HepG2 (cell line): ENCODE data around the gene BRMS1. TPM values are rescaled to one million over a fixed set of nuclear protein-coding genes. Genes with fewer than 3 reads are reported as not detected.

Experiments
- CREB1 ChIP-seq, 2 experiments: fragments of 450-650 bp in 1 of 2; IDR thresholded peaks; 2 replicates each; pipeline ENCODE4 v1.6.1; 2016 to 2017; ENCODE audit warnings: control low read depth in 1 of 2, mild to moderate bottlenecking in 1 of 2, missing compliant biosample characterization in 1 of 2, missing genetic modification characterization in 1 of 2
- KDM6A ChIP-seq: IDR thresholded peaks from 2 replicates; pipeline ENCODE4 v1.6.1; 2016; ENCODE audit warnings: low read depth
- MTF2 ChIP-seq: sonication (generic); formaldehyde crosslinking; IDR thresholded peaks from 2 replicates; pipeline ENCODE4 v1.5.0; 2020; ENCODE audit warnings: missing genetic modification reagents, borderline replicate concordance
- NR2F2 ChIP-seq: IDR thresholded peaks from 2 replicates; pipeline ENCODE4 v1.6.1; 2012; ENCODE audit warnings: low read depth, inconsistent platforms, borderline replicate concordance
- STAT5B ChIP-seq: sonication (generic); formaldehyde crosslinking; IDR thresholded peaks from 2 replicates; pipeline ENCODE4 v1.4.0; 2020; ENCODE audit warnings: missing genetic modification reagents
- TMF1 ChIP-seq: sonication (generic); formaldehyde crosslinking; IDR thresholded peaks from 2 replicates; pipeline ENCODE4 v1.8.1; 2022; ENCODE audit warnings: low read depth, missing genetic modification reagents
- ZNF264 ChIP-seq: sonication (generic); formaldehyde crosslinking; IDR thresholded peaks from 2 replicates; pipeline ENCODE4 v1.4.0; 2020; ENCODE audit warnings: missing genetic modification reagents
- ZNF282 ChIP-seq: fragments of 450-650 bp; IDR thresholded peaks from 2 replicates; pipeline ENCODE4 v1.6.1; 2018; ENCODE audit not compliant: partially characterized antibody
- ZNF335 ChIP-seq: sonication (generic); formaldehyde crosslinking; IDR thresholded peaks from 2 replicates; pipeline ENCODE4 v1.4.0; 2020; ENCODE audit warnings: missing genetic modification reagents
- ZNF354B ChIP-seq: sonication (generic); formaldehyde crosslinking; IDR thresholded peaks from 2 replicates; pipeline ENCODE4 v1.8.0; 2022; ENCODE audit warnings: mild to moderate bottlenecking, missing genetic modification reagents
- ZNF777 ChIP-seq: sonication (generic); formaldehyde crosslinking; IDR thresholded peaks from 2 replicates; pipeline ENCODE4 v1.4.0; 2020; ENCODE audit warnings: missing genetic modification reagents
- ZNF850 ChIP-seq: sonication (generic); formaldehyde crosslinking; conservative IDR thresholded peaks from 2 replicates; pipeline ENCODE4 v1.9.0; 2021; ENCODE audit warnings: mild to moderate bottlenecking, missing genetic modification reagents
- polyA plus RNA-seq, 8 experiments: library from polyadenylated mRNA; depleted of rRNA in 3 of 8; stranded (reverse) in 7 of 8; unstranded in 1 of 8; fragments of >200 nt; fragmentation: Illumina TruSeq in 4 of 8; extraction: Trizol in 4 of 8; gene quantifications; 2 replicates each; pipeline versions ENCODE4 v1.2.1 to v1.2.3, GENCODE V29; 2011 to 2016; ENCODE audit warnings: low read depth in 4 of 8, missing spikeins in 1 of 8, mixed read lengths in 1 of 8; ENCODE audit not compliant: insufficient read depth in 1 of 8
- total RNA-seq, 5 experiments: library from RNA; depleted of rRNA; stranded (reverse); fragments of >200 nt; fragmentation: Illumina TruSeq; extraction: Trizol; gene quantifications; 2 replicates each; pipeline ENCODE4 v1.2.3, GENCODE V29; 2016; ENCODE audit warnings: low read depth in 1 of 5
- TF ChIP-seq, protein P1 (sequence below): IDR thresholded peaks from 2 replicates; pipeline ENCODE4 v1.6.1; 2016; ENCODE audit warnings: missing biosample characterization, missing genetic modification reagents, low read depth
- TF ChIP-seq, protein P2 (sequence below), 2 experiments: sonication (generic) in 1 of 2; formaldehyde crosslinking in 1 of 2; IDR thresholded peaks; 2 replicates each; pipeline versions ENCODE4 v1.6.1 to v1.9.0; 2014 to 2022; ENCODE audit warnings: antibody characterized with exemption in 1 of 2, borderline replicate concordance in 1 of 2, inconsistent platforms in 1 of 2, low read depth in 1 of 2, missing genetic modification reagents in 1 of 2
- TF ChIP-seq, protein P3 (sequence below): sonication (generic); formaldehyde crosslinking; IDR thresholded peaks from 2 replicates; pipeline ENCODE4 v1.5.1; 2020; ENCODE audit warnings: mild to moderate bottlenecking, missing genetic modification reagents
- TF ChIP-seq, protein P4 (sequence below): sonication (generic); formaldehyde crosslinking; IDR thresholded peaks from 2 replicates; pipeline ENCODE4 v1.4.0; 2020; ENCODE audit warnings: mild to moderate bottlenecking, missing genetic modification reagents

Gene BRMS1
- total and polyA plus RNA-seq, 2 of the 13 experiments (the other 11 are each of a cell fraction or from before 2014, with no cell fraction given) = 15.8 to 55.7 TPM

DNA sequence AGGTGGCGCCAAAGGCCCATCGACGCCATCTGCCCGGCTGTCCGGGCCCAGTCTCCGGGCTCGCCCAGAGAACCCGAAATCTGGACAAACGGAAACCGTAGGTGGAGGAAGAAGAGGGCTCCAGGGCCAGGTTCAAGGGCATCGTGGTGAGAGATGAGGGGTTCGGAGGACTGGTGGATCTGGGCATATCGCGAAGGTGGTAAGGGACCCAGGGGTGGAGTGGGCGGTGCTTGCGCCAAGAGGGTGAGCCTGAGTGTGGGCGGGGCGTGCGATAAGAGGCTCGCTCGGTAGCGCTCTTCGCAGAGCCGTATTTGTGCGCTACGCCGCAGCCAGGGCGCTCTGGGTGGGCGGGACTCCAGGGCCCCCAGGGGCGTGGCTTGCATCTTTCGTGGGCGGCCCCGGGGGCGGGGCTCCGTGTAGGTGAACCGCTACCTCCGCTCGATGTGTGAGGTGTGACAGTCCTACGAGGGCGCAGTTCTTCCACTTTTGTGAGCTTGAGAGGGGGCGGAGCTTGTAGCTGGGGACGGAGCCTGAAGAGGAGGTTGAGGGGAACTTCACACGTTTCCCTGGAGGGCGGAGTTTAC is 32.8 kb downstream of the BRMS1 start (continued):
- TF ChIP-seq, protein P1, sequence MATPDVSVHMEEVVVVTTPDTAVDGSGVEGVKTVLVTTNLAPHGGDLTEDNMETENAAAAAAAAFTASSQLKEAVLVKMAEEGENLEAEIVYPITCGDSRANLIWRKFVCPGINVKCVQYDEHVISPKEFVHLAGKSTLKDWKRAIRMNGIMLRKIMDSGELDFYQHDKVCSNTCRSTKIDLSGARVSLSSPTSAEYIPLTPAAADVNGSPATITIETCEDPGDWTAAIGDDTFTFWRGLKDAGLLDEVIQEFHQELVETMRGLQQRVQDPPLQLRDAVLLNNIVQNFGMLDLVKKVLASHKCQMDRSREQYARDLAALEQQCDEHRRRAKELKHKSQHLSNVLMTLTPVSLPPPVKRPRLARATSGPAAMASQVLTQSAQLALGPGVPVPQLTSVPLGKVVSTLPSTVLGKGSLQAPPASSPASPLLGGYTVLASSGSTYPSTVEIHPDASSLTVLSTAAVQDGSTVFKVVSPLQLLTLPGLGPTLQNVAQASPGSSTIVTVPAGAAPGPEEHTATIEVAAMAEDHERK = no peak
- no peak for TF ChIP-seq CREB1 (IDR thresholded peaks at IDR 0.05)
- peak; percentile 48 for TF ChIP-seq CREB1 (CRISPR knock-in tag; IDR thresholded peaks at IDR 0.05)
- no peak for TF ChIP-seq NR2F2
- TF ChIP-seq TMF1 (CRISPR knock-in tag) = 0 out of 2 replicates have a peak, but pooled peaks have one; percentile 53
- no peak for TF ChIP-seq ZNF282
- TF ChIP-seq KDM6A (CRISPR knock-in tag) = no peak
- no peak for TF ChIP-seq STAT5B (CRISPR knock-in tag)
- TF ChIP-seq MTF2 (CRISPR knock-in tag) = no peak
- TF ChIP-seq, protein P2, sequence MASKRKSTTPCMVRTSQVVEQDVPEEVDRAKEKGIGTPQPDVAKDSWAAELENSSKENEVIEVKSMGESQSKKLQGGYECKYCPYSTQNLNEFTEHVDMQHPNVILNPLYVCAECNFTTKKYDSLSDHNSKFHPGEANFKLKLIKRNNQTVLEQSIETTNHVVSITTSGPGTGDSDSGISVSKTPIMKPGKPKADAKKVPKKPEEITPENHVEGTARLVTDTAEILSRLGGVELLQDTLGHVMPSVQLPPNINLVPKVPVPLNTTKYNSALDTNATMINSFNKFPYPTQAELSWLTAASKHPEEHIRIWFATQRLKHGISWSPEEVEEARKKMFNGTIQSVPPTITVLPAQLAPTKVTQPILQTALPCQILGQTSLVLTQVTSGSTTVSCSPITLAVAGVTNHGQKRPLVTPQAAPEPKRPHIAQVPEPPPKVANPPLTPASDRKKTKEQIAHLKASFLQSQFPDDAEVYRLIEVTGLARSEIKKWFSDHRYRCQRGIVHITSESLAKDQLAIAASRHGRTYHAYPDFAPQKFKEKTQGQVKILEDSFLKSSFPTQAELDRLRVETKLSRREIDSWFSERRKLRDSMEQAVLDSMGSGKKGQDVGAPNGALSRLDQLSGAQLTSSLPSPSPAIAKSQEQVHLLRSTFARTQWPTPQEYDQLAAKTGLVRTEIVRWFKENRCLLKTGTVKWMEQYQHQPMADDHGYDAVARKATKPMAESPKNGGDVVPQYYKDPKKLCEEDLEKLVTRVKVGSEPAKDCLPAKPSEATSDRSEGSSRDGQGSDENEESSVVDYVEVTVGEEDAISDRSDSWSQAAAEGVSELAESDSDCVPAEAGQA (IDR thresholded peaks at IDR 0.05; ENCODE audit: low read depth) = 0 out of 2 replicates have a peak, but pooled peaks have one; percentile 18
- TF ChIP-seq, protein P2 (CRISPR knock-in tag; IDR thresholded peaks at IDR 0.05; ENCODE audit: borderline replicate concordance) = no peak
- peak; percentile 78 for TF ChIP-seq ZNF777
- TF ChIP-seq, protein P3, sequence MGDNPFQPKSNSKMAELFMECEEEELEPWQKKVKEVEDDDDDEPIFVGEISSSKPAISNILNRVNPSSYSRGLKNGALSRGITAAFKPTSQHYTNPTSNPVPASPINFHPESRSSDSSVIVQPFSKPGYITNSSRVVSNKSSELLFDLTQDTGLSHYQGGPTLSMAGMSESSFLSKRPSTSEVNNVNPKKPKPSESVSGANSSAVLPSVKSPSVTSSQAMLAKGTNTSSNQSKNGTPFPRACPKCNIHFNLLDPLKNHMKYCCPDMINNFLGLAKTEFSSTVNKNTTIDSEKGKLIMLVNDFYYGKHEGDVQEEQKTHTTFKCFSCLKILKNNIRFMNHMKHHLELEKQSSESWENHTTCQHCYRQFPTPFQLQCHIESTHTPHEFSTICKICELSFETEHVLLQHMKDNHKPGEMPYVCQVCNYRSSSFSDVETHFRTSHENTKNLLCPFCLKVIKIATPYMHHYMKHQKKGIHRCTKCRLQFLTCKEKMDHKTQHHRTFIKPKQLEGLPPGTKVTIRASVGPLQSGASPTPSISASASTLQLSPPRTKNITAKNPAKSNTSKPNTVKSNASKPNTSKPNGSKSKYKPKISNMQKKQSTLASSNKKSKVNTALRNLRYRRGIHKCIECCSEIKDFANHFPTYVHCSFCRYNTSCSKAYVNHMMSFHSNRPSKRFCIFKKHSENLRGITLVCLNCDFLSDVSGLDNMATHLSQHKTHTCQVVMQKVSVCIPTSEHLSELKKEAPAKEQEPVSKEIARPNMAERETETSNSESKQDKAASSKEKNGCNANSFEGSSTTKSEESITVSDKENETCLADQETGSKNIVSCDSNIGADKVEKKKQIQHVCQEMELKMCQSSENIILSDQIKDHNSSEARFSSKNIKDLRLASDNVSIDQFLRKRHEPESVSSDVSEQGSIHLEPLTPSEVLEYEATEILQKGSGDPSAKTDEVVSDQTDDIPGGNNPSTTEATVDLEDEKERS (CRISPR knock-in tag) = 0 out of 2 replicates have a peak, but pooled peaks have one; percentile 47
- peak; percentile 51; the same call in 1 of the 2 replicates for TF ChIP-seq ZNF335 (CRISPR knock-in tag)
- no peak for TF ChIP-seq ZNF850 (CRISPR knock-in tag)
- TF ChIP-seq ZNF354B (CRISPR knock-in tag) = no peak
- TF ChIP-seq, protein P4, sequence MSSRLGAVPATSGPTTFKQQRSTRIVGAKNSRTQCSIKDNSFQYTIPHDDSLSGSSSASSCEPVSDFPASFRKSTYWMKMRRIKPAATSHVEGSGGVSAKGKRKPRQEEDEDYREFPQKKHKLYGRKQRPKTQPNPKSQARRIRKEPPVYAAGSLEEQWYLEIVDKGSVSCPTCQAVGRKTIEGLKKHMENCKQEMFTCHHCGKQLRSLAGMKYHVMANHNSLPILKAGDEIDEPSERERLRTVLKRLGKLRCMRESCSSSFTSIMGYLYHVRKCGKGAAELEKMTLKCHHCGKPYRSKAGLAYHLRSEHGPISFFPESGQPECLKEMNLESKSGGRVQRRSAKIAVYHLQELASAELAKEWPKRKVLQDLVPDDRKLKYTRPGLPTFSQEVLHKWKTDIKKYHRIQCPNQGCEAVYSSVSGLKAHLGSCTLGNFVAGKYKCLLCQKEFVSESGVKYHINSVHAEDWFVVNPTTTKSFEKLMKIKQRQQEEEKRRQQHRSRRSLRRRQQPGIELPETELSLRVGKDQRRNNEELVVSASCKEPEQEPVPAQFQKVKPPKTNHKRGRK = no peak
- no peak for TF ChIP-seq ZNF264 (CRISPR knock-in tag)
